ENCODE measurements around the gene HDAC10.

DNA sequence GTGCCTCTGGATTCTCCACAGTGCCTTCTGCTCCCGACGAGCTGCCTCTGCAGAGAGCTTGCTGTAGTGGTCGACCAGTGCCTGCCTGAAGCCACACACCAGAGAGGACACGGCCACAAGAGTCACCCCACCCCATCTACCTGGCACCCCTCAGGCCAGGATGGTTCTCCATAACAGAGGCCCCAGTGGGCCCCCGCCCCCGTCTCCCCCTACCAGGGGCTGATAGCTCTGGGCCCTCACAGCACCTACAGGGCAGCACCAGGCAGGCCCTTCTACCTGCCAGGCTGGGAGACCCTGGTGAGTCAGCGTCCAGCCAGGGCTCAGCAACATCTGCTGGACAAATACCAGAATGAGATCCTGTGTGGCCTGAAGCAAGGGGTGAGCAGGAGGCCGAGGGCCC lies 28.6 kb downstream of the HDAC10 start:
- TF ChIP-seq CTCF (IDR thresholded peaks at IDR 0.05) (no peak), POLR2A (IDR thresholded peaks at IDR 0.05) (no peak), EP300 (IDR thresholded peaks at IDR 0.05; ENCODE audit: low read depth) (no peak), POLR2AphosphoS5 (IDR thresholded peaks at IDR 0.05) (no peak)
